Femur (tissue), 1 donor: ENCODE results near the gene MYO5A.
"Not testable (repeated sequence)": the region's sequence is repeated elsewhere in the genome, so short reads cannot be mapped to it uniquely, and the experiment has no call there.

Source experiments
- DNase-seq: peaks from one replicate; pipeline ENCODE4 v3.0.0-alpha.2; 2017

The MYO5A gene

GRCh38 chr15:52537459-52537858 lies 8.8 kb upstream of the MYO5A start:
- no peak for DNase-seq

GRCh38 chr15:52532427-52532826 lies 3.7 kb upstream of the MYO5A start:
- no peak for DNase-seq

- DNase-seq = no peak
Measured at GRCh38 chr15:52529940-52530339, 1.3 kb upstream of the MYO5A start.

- DNase-seq = no peak
Measured at GRCh38 chr15:52529341-52529924, 753 bp upstream of the MYO5A start.

GRCh38 chr15:52527911-52528563 lies 643 bp downstream of the MYO5A start:
- DNase-seq = no peak

GRCh38 chr15:52527196-52527910 lies 1.3 kb downstream of the MYO5A start:
- DNase-seq = no peak

GRCh38 chr15:52524223-52525136 lies 4.2 kb downstream of the MYO5A start:
- DNase-seq = no peak

GRCh38 chr15:52523647-52524046 lies 5.0 kb downstream of the MYO5A start:
- no peak for DNase-seq

GRCh38 chr15:52523192-52523591 lies 5.5 kb downstream of the MYO5A start:
- no peak for DNase-seq

- DNase-seq = no peak
Measured at GRCh38 chr15:52521682-52522081, 7.0 kb downstream of the MYO5A start.

- DNase-seq = no peak
Measured at GRCh38 chr15:52520421-52520820, 8.3 kb downstream of the MYO5A start.

- no peak for DNase-seq
Measured at GRCh38 chr15:52518487-52519371, 10.0 kb downstream of the MYO5A start.

GRCh38 chr15:52517014-52517413 lies 11.7 kb downstream of the MYO5A start:
- DNase-seq = no peak

- no peak for DNase-seq
Measured at GRCh38 chr15:52515343-52515742, 13.3 kb downstream of the MYO5A start.

- DNase-seq = no peak
Measured at GRCh38 chr15:52514482-52514881, 14.2 kb downstream of the MYO5A start.

- DNase-seq = not testable (repeated sequence)
Measured at GRCh38 chr15:52512869-52513268, 15.8 kb downstream of the MYO5A start.

GRCh38 chr15:52511084-52511483 lies 17.6 kb downstream of the MYO5A start:
- DNase-seq = no peak

GRCh38 chr15:52509500-52510245 lies 19.0 kb downstream of the MYO5A start:
- DNase-seq = no peak

- DNase-seq = no peak
Measured at GRCh38 chr15:52506549-52506948, 22.1 kb downstream of the MYO5A start.

- DNase-seq = no peak
Measured at GRCh38 chr15:52505151-52505550, 23.5 kb downstream of the MYO5A start.

GRCh38 chr15:52503788-52504496 lies 24.7 kb downstream of the MYO5A start:
- DNase-seq = no peak
